22Rv1 (cell line): Measurements from ENCODE around the gene SFXN5.

ENCODE experiments used
- CTCF ChIP-seq: fragments of 450-650 bp; IDR thresholded peaks from 2 replicates; pipeline ENCODE4 v1.5.1; 2017; ENCODE audit warnings: mild to moderate bottlenecking
- ZFX ChIP-seq: fragments of 450-650 bp; IDR thresholded peaks from 2 replicates; pipeline ENCODE4 v1.6.1; 2017; ENCODE audit warnings: antibody characterized with exemption, borderline replicate concordance

- TF ChIP-seq CTCF, result no peak
- TF ChIP-seq ZFX, result no peak
Measured at GRCh38 chr2:72914589-72915319, 156.8 kb downstream of the SFXN5 start.
